ENCODE measurements around the gene TMEM108.

The TMEM108 gene

GRCh38 chr3:133058831-133059230, 20.6 kb downstream of the TMEM108 start:
- Histone ChIP-seq H3F3A (ENCODE audit: control insufficient read depth, insufficient read depth) (no peaks in the 10 kb centered on the region), H3K4me2 (ENCODE audit: low read length) (no peak overlapping the region), H3K27me3 (ENCODE audit: control insufficient read depth, low read length) (no peaks in the 10 kb centered on the region), H3K27ac (ENCODE audit: low read depth, low read length) (no peak overlapping the region), H4K20me1 (ENCODE audit: control insufficient read depth, insufficient read depth, low read depth, low read length) (no peaks in the 10 kb centered on the region), H3K9me3 (ENCODE audit: control insufficient read depth, insufficient read depth, low read length) (no peaks in the 10 kb centered on the region), H3K4me3 (ENCODE audit: low read length) (no peak overlapping the region), H3K36me3 (ENCODE audit: control insufficient read depth, low read length) (no peaks in the 10 kb centered on the region), H3K9me2 (replicated peaks; ENCODE audit: control insufficient read depth, low read length) (no peaks in the 10 kb centered on the region), H3K4me1 (ENCODE audit: control insufficient read depth, low read length) (no peaks in the 10 kb centered on the region), H3K79me2 (ENCODE audit: control insufficient read depth, low read length) (no peaks in the 10 kb centered on the region)
- TF ChIP-seq CTCF (IDR thresholded peaks at IDR 0.05; ENCODE audit: low read depth, low read length, poor library complexity, severe bottlenecking) (no peak), EZH2phosphoT487 (IDR thresholded peaks at IDR 0.05; ENCODE audit: borderline replicate concordance, low read length) (no peak)

DNA sequence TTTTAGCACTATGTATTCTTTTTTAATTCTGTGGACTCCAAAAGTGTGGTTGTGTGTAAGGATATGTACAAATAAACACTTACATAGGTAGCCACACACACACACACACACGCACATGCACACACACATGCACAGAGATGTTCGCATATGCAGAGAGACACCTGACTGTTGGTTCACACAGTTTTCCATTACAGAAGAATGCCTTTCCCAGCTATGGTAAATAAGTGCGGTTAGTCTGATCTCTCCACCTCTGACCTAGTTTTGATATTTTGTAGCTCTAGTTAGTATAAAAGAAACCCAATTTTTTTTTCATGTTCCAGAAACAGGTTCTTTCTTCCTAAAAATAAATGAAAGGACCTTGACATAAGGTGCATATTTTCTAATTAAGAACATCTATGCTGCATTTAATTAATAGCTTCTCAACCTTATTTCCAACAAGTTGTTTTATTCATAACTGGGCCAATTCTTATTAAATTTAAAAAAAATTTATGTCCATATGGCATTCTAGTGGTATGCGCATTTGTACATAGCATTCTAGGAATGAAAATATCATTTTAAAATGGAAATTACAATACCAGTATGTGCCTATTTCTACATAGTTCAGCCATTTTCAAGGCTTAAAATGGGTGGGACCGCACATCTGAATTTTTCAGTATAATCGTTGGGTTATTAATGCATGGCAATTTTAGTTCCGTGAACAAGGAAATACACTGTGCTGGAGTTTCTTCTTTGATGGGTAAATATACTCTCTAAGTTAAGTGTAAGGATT, 27.2 kb downstream of the TMEM108 start:
- Histone ChIP-seq H3K36me3 (ENCODE audit: control insufficient read depth, low read length) (no peaks in the 10 kb centered on the region), H3K4me1 (ENCODE audit: control insufficient read depth, low read length) (no peaks in the 10 kb centered on the region), H3K79me2 (ENCODE audit: control insufficient read depth, low read length) (no peaks in the 10 kb centered on the region), H3K27me3 (ENCODE audit: control insufficient read depth, low read length) (no peaks in the 10 kb centered on the region; the same call in 1 of the 2 replicates), H3K27ac (ENCODE audit: low read depth, low read length) (no peak overlapping the region), H3K9me2 (replicated peaks; ENCODE audit: control insufficient read depth, low read length) (no peaks in the 10 kb centered on the region), H3F3A (ENCODE audit: control insufficient read depth, insufficient read depth) (no peaks in the 10 kb centered on the region), H3K9me3 (ENCODE audit: control insufficient read depth, insufficient read depth, low read length) (no peaks in the 10 kb centered on the region), H3K4me3 (ENCODE audit: low read length) (no peak overlapping the region), H3K4me2 (ENCODE audit: low read length) (no peak overlapping the region), H4K20me1 (ENCODE audit: control insufficient read depth, insufficient read depth, low read depth, low read length) (no peaks in the 10 kb centered on the region)
- TF ChIP-seq EZH2phosphoT487 (IDR thresholded peaks at IDR 0.05; ENCODE audit: borderline replicate concordance, low read length) (no peak), CTCF (IDR thresholded peaks at IDR 0.05; ENCODE audit: low read depth, low read length, poor library complexity, severe bottlenecking) (no peak)

DNA sequence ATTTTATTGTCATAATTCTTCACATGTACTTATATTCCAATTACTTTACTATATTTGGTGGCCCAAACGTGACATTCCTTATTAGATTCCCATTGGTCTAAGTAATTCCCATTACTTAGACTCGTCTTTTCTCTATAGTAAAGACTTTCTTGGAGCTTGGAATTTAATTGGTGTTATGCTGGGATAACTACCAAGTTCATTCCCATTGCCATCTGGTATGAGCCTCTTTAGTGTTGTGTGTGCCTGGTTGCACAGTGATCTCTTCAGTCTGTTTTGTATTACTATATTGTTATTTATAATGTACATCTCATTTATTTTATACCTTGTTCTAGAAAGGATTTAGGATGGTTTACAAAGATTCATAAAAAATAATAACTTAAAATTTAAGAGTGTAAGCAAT, 27.8 kb downstream of the TMEM108 start:
- Histone ChIP-seq H4K20me1 (ENCODE audit: control insufficient read depth, insufficient read depth, low read depth, low read length) (no peaks in the 10 kb centered on the region), H3K27ac (ENCODE audit: low read depth, low read length) (no peak overlapping the region), H3K4me2 (ENCODE audit: low read length) (no peak overlapping the region), H3K9me2 (replicated peaks; ENCODE audit: control insufficient read depth, low read length) (no peaks in the 10 kb centered on the region), H3K9me3 (ENCODE audit: control insufficient read depth, insufficient read depth, low read length) (no peaks in the 10 kb centered on the region), H3K79me2 (ENCODE audit: control insufficient read depth, low read length) (no peaks in the 10 kb centered on the region), H3K27me3 (ENCODE audit: control insufficient read depth, low read length) (no peaks in the 10 kb centered on the region; the same call in 1 of the 2 replicates), H3K36me3 (ENCODE audit: control insufficient read depth, low read length) (no peaks in the 10 kb centered on the region), H3F3A (ENCODE audit: control insufficient read depth, insufficient read depth) (no peaks in the 10 kb centered on the region), H3K4me1 (ENCODE audit: control insufficient read depth, low read length) (no peaks in the 10 kb centered on the region), H3K4me3 (ENCODE audit: low read length) (no peak overlapping the region)
- TF ChIP-seq EZH2phosphoT487 (IDR thresholded peaks at IDR 0.05; ENCODE audit: borderline replicate concordance, low read length) (no peak), CTCF (IDR thresholded peaks at IDR 0.05; ENCODE audit: low read depth, low read length, poor library complexity, severe bottlenecking) (no peak)
